H9 (cell line): ENCODE results near the gene AP4B1. TPM values are rescaled to one million over a fixed set of nuclear protein-coding genes. Genes with fewer than 3 reads are reported as not detected.

Experiments used
- DNase-seq: peaks from one replicate; pipeline ENCODE4 v3.0.0-alpha.2; 2017
- H2AFZ ChIP-seq: one replicate; pipeline ENCODE4 v1.6.1; 2013; ENCODE audit warnings: mild to moderate bottlenecking, low read length, control low read depth, moderate library complexity
- H2AK5ac ChIP-seq: 2 replicates; pipeline ENCODE4 v1.6.1; 2013; ENCODE audit warnings: low read length, control low read depth, mixed read lengths; ENCODE audit not compliant: insufficient read length
- H2BK120ac ChIP-seq: one replicate; pipeline ENCODE4 v1.6.1; 2013; ENCODE audit warnings: low read depth, mild to moderate bottlenecking, low read length, control low read depth, inconsistent platforms; ENCODE audit not compliant: poor library complexity, severe bottlenecking
- H2BK12ac ChIP-seq: 2 replicates; pipeline ENCODE4 v1.6.1; 2013; ENCODE audit warnings: low read length, control low read depth, mixed read lengths, low read depth; ENCODE audit not compliant: insufficient read length
- H2BK15ac ChIP-seq: 2 replicates; pipeline ENCODE4 v1.6.1; 2013; ENCODE audit warnings: low read depth, low read length, control low read depth
- H2BK20ac ChIP-seq: one replicate; pipeline ENCODE4 v1.6.1; 2013; ENCODE audit warnings: low read depth, mild to moderate bottlenecking, low read length, control low read depth, inconsistent platforms; ENCODE audit not compliant: poor library complexity, severe bottlenecking
- H2BK5ac ChIP-seq: 2 replicates; pipeline ENCODE4 v1.6.1; 2013; ENCODE audit warnings: low read length, control low read depth, mixed read lengths; ENCODE audit not compliant: insufficient read length
- H3K14ac ChIP-seq: 2 replicates; pipeline ENCODE4 v1.6.1; 2013; ENCODE audit warnings: low read length, control low read depth; ENCODE audit not compliant: insufficient read depth
- H3K18ac ChIP-seq: 2 replicates; pipeline ENCODE4 v1.6.1; 2013; ENCODE audit warnings: low read depth, mild to moderate bottlenecking, mixed read lengths, low read length, control low read depth; ENCODE audit not compliant: insufficient read length
- H3K23ac ChIP-seq: 2 replicates; pipeline ENCODE4 v1.6.1; 2013; ENCODE audit warnings: low read length, control low read depth, mixed read lengths, low read depth; ENCODE audit not compliant: insufficient read length
- H3K23me2 ChIP-seq: 2 replicates; pipeline ENCODE4 v1.6.1; 2013; ENCODE audit warnings: low read depth, mild to moderate bottlenecking, mixed read lengths, low read length, control low read depth; ENCODE audit not compliant: insufficient read length, poor library complexity, severe bottlenecking
- H3K27ac ChIP-seq: 2 replicates; pipeline ENCODE4 v1.5.1; 2013; ENCODE audit warnings: low read length, control low read depth, mixed read lengths, low read depth; ENCODE audit not compliant: insufficient read length
- H3K27me3 ChIP-seq: 2 replicates; pipeline ENCODE4 v1.6.1; 2013; ENCODE audit warnings: low read length, control low read depth, inconsistent platforms; ENCODE audit not compliant: insufficient read depth
- H3K4ac ChIP-seq: 2 replicates; pipeline ENCODE4 v1.6.1; 2013; ENCODE audit warnings: low read depth, mild to moderate bottlenecking, control low read depth, inconsistent platforms, low read length, moderate library complexity
- H3K4me1 ChIP-seq: 2 replicates; pipeline ENCODE4 v1.6.1; 2013; ENCODE audit warnings: low read length, control low read depth, inconsistent platforms; ENCODE audit not compliant: insufficient read depth
- H3K4me2 ChIP-seq: 2 replicates; pipeline ENCODE4 v1.6.1; 2013; ENCODE audit warnings: low read length, control low read depth, mixed read lengths; ENCODE audit not compliant: insufficient read length, insufficient read depth
- H3K56ac ChIP-seq: 2 replicates; pipeline ENCODE4 v1.6.1; 2013; ENCODE audit warnings: low read depth, mild to moderate bottlenecking, mixed read lengths, low read length, control low read depth; ENCODE audit not compliant: insufficient read length
- H3K79me1 ChIP-seq: 2 replicates; pipeline ENCODE4 v1.6.1; 2013; ENCODE audit warnings: low read depth, mild to moderate bottlenecking, moderate library complexity, low read length, control low read depth, inconsistent platforms; ENCODE audit not compliant: insufficient read depth, poor library complexity, severe bottlenecking
- H3K79me2 ChIP-seq: 2 replicates; pipeline ENCODE4 v1.6.1; 2013; ENCODE audit warnings: low read length, control low read depth, inconsistent platforms; ENCODE audit not compliant: insufficient read depth
- H3K9ac ChIP-seq: 2 replicates; pipeline ENCODE4 v1.6.1; 2013; ENCODE audit warnings: low read length, control low read depth, mixed read lengths; ENCODE audit not compliant: insufficient read length; ENCODE audit errors: extremely low read depth
- H3K9me3 ChIP-seq: one replicate; pipeline ENCODE4 v1.6.1; 2013; ENCODE audit warnings: low read depth, low read length, inconsistent platforms; ENCODE audit not compliant: control insufficient read depth
- H3T11ph ChIP-seq: one replicate; pipeline ENCODE4 v1.6.1; 2013; ENCODE audit warnings: mild to moderate bottlenecking, low read length, control low read depth, inconsistent platforms
- H4K20me1 ChIP-seq: one replicate; pipeline ENCODE4 v1.6.1; 2013; ENCODE audit not compliant: control insufficient read depth, insufficient read length, insufficient read depth
- H4K5ac ChIP-seq: 2 replicates; pipeline ENCODE4 v1.6.1; 2013; ENCODE audit warnings: low read depth, mild to moderate bottlenecking, mixed read lengths, low read length, control low read depth; ENCODE audit not compliant: insufficient read length
- H4K8ac ChIP-seq: replicated peaks from 2 replicates; pipeline ENCODE4 v1.6.1; 2013; ENCODE audit warnings: low read length, control low read depth, mixed read lengths, low read depth; ENCODE audit not compliant: insufficient read length
- H4K91ac ChIP-seq: 2 replicates; pipeline ENCODE4 v1.6.1; 2013; ENCODE audit warnings: low read depth, mild to moderate bottlenecking, moderate library complexity, mixed read lengths, low read length, control low read depth; ENCODE audit not compliant: insufficient read length
- H3K27ac Mint-ChIP-seq, 3 experiments: 2 replicates in 2 of 3; 3 replicates in 1 of 3; pipeline ENCODE4 v1.8.0; 2020 to 2021; ENCODE audit warnings: mixed read lengths in 3 of 3, mild to moderate bottlenecking in 1 of 3, moderate library complexity in 1 of 3
- H3K27me3 Mint-ChIP-seq: 2 replicates; pipeline ENCODE4 v1.8.0; 2021; ENCODE audit warnings: low read depth, mild to moderate bottlenecking, moderate library complexity, mixed read lengths
- H3K36me3 Mint-ChIP-seq, 3 experiments: 2 replicates in 2 of 3; 3 replicates in 1 of 3; pipeline ENCODE4 v1.8.0; 2020 to 2021; ENCODE audit warnings: low read depth in 3 of 3, mixed read lengths in 3 of 3; ENCODE audit not compliant: insufficient read depth in 1 of 3
- H3K4me1 Mint-ChIP-seq, 2 experiments: 2 replicates each; pipeline ENCODE4 v1.8.0; 2020; ENCODE audit warnings: mixed read lengths in 2 of 2
- H3K4me3 Mint-ChIP-seq, 2 experiments: 2 replicates in 1 of 2; 3 replicates in 1 of 2; pipeline ENCODE4 v1.8.0; 2020 to 2021; ENCODE audit warnings: mild to moderate bottlenecking in 2 of 2, mixed read lengths in 2 of 2, moderate library complexity in 1 of 2
- H3K9me3 Mint-ChIP-seq, 2 experiments: 2 replicates in 1 of 2; 3 replicates in 1 of 2; pipeline ENCODE4 v1.8.0; 2020; ENCODE audit warnings: mild to moderate bottlenecking in 2 of 2, mixed read lengths in 2 of 2, moderate library complexity in 1 of 2
- CTCF ChIP-seq: fragments of 200-600 bp; sonication (generic); conservative IDR thresholded peaks from 3 replicates; pipeline ENCODE4 v1.8.0; 2021; ENCODE audit warnings: antibody characterized with exemption, mild to moderate bottlenecking
- WGBS: extraction: QIAGEN DNeasy Blood & Tissue Kit; methylation state at CpG from one replicate; pipeline ENCODE4 v1.1.7; 2013; ENCODE audit warnings: missing lambda C conversion rate, low lambda C conversion rate, mixed read lengths; ENCODE audit not compliant: insufficient read length; ENCODE audit errors: extremely low coverage; 5-methylcytosine and 5-hydroxymethylcytosine counted together
- total RNA-seq: library from RNA; stranded (reverse); gene quantifications from 2 replicates; pipeline ENCODE4 v1.2.1, GENCODE V29; 2021

Gene AP4B1
- total RNA-seq, 1 experiment from 2014 or later = 19.3 TPM

GRCh38 chr1:113934511-113935055, 30.0 kb upstream of the AP4B1 start:
- H3K27me3 Mint-ChIP-seq = no peaks in the 10 kb centered on the region; the same call in 1 of the 2 replicates
- peaks cover 0 to 3% (median 3%) of the 10 kb centered on the region in 3 experiments; a peak in 1 of 7 replicates for H3K36me3 Mint-ChIP-seq
- no peak overlapping the region for H3T11ph ChIP-seq
- WGBS = no CpG with 5 or more reads among the region's 5 CpGs
- H3K27me3 ChIP-seq = no peaks in the 10 kb centered on the region
- no peak for TF ChIP-seq CTCF
- H3K23me2 ChIP-seq = peaks cover 10% of the 10 kb centered on the region
- H3K9me3 ChIP-seq = no peaks in the 10 kb centered on the region
- no peak overlapping the region for H2BK5ac ChIP-seq
- H3K4me2 ChIP-seq = no peak overlapping the region
- H4K20me1 ChIP-seq = no peaks in the 10 kb centered on the region
- no peak for DNase-seq
- H3K4me3 Mint-ChIP-seq = no peak overlapping the region
- H2BK120ac ChIP-seq = no peak overlapping the region
- H2AFZ ChIP-seq = no peak overlapping the region
- no peak overlapping the region for H3K4ac ChIP-seq
- H4K5ac ChIP-seq = no peak overlapping the region
- H4K91ac ChIP-seq = no peak overlapping the region
- H3K4me1 ChIP-seq = no peaks in the 10 kb centered on the region
- no peak overlapping the region for H3K27ac ChIP-seq
- H4K8ac ChIP-seq = no peak overlapping the region
- no peak overlapping the region for H3K18ac ChIP-seq
- no peak overlapping the region for H2BK20ac ChIP-seq
- peaks cover 42 to 43% of the 10 kb centered on the region in 2 experiments for H3K4me1 Mint-ChIP-seq
- H3K56ac ChIP-seq = no peak overlapping the region
- no peaks in the 10 kb centered on the region; a peak in 1 of 5 replicates for H3K9me3 Mint-ChIP-seq
- H3K79me1 ChIP-seq = no peaks in the 10 kb centered on the region
- peaks cover 20% of the 10 kb centered on the region; the same call in 1 of the 2 replicates for H3K79me2 ChIP-seq
- H2BK12ac ChIP-seq = no peak overlapping the region
- H3K23ac ChIP-seq = no peak overlapping the region
- H2AK5ac ChIP-seq = no peak overlapping the region
- H2BK15ac ChIP-seq = no peak overlapping the region
- H3K14ac ChIP-seq = no peak overlapping the region
- H3K9ac ChIP-seq = no peak overlapping the region
- no peak overlapping the region for H3K27ac Mint-ChIP-seq
